ENCODE measurements around the gene RTF2.
A peak's percentile ranks its signal among the peaks of the same experiment; 100 is the strongest.

RTF2 gene, protein sequence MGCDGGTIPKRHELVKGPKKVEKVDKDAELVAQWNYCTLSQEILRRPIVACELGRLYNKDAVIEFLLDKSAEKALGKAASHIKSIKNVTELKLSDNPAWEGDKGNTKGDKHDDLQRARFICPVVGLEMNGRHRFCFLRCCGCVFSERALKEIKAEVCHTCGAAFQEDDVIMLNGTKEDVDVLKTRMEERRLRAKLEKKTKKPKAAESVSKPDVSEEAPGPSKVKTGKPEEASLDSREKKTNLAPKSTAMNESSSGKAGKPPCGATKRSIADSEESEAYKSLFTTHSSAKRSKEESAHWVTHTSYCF

DNA sequence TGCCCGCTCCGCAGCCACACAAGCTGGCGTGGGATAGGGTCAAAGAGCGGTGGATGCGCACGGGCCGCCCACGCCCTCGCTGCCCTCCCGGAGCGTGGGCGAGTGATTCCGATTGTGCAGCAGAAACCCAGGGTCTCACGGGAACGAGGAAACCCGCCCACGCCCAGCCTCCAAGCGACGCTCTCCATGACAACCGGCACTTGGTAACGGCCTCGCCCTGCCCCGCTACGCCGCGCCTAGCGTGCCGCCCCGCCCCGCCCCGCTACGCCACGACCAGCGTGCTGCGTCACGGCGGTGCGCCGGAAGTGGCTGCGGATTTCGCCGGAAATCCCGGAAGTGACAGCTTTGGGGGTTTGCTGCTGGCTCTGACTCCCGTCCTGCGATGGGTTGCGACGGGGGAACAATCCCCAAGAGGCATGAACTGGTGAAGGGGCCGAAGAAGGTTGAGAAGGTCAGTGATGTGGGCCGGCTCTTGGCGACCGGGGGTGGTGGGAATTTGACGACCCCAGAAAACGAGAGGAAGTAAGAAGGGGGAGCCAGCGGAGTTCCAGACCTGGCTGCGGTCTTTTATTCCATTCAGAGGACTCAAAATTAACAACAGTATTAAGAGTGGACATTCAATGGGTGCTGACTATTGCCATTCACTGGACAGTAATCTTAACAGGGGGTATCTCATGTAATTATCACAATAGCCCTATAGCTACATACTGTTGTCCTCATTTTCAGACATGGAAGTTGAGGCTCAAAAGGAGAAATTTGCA is at the start of gene RTF2:
RTF2 (plus strand) TSS at position 312 of the 761 bp plus-strand sequence; CDS start at position 383, 71 bp downstream.
- DNase-seq: peak; percentile 96

GRCh38 chr20:56420028-56420427 is 48.4 kb upstream of the RTF2 start:
- DNase-seq: no peak

DNA sequence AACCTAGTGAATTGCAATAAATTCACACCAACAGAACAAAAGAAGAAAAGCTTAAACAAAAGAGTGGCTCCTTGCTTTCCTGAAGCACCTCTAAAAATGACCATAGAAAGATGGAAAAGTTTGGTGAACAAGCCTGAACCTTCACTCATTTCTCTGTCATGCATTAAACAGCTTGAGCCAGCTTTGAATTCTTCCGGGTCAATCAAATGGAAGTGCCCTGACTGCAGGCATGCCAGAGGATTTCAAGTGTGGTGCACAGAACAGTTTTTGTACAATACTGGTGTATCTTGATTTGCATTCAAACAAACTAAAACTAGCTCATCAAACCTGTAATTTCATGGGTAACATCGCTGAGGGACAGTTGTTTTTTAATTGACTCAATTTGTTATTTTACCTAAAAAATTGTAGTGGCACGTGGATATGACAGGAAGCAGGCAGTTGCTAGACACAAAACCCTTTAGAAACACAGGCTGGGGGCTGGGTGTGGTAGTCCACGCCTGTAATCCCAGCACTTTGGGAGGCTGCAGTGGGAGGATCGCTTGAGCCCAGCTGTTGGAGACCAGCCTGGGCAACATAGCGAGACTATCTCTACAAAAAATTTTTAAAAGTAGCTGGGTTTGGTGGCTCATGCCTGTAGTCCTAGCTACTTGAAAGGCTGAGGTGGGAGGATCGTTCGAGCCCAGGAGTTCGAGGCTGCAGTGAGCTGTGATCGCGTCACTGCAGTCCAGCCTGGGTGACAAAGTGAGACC is 47.3 kb upstream of the RTF2 start:
- DNase-seq: no peak

DNA sequence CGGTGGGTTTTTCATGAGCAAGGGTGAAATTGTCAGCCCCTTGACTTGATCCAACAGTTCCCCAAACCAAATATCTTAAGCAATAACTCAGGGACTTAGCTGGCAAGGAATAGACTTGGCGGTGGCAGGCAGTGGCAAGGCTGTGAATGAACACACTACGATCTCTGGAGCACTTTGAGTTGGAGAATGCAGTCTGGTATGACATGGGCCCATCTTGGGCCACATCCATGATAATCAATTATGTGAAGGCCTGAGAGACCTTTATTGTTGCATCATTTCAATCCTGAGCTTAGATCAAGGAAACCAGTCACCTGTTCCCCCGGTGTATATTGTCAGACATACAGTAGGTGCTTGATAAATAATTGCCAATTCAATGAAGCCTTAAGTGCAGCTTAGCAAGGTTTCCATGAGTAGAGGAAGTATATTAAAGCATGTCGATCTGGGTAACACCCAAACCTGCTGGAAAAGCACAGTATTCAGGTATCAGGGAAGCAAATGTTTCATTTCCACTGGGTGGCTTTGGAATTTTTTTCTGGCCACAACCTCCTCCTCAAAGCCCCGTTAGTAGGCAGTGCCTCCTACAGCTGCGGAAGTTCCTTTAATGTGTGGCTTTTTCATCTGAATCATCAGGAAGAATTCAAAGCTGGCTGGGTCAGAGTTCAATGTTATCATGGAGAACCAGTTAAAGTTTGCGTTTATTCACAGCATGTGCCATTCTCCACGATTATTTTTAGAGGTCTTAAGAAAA is 46.2 kb upstream of the RTF2 start:
- DNase-seq: no peak

DNA sequence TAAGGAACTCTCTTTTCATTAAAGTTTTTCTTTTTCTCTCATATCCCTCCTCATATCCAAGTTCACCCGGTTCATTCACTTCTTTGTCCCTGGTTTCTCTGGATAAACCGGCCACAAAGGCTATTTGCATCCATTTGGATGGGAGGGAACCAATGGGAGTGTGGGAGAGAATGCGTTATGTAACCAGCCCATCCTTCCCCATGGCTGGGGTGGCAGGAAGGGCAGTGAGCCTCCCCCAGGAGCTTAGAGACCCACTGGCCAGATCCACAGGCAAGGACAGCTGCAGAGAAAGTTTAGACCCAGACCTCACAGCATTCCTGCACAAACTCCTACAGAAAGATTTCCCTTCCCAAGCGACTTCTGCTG is 45.6 kb upstream of the RTF2 start:
- DNase-seq: no peak

GRCh38 chr20:56423211-56423610 is 45.2 kb upstream of the RTF2 start:
- no peak for DNase-seq

GRCh38 chr20:56423886-56424285 is 44.5 kb upstream of the RTF2 start:
- DNase-seq: no peak

DNA sequence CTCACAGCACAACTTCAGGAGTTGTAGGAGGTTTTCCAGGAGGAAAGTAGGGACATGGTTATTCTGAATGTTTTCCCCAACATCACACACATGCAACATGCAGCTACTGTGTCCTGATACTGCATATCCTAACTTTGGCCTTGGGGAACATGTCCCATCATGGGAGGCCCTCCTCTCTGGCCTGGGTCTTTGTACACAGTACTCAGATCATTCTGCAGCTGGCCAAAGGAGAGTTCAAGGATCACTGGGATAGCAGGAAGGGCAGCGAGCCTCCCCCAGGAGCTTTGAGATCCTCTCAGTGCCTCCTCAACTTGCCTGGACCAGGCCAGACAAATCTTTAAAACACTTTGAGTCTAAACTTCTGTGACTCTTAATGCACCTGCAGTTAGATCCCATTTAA is 43.5 kb upstream of the RTF2 start:
- DNase-seq: no peak

GRCh38 chr20:56426026-56426425 is 42.4 kb upstream of the RTF2 start:
- DNase-seq: no peak

DNA sequence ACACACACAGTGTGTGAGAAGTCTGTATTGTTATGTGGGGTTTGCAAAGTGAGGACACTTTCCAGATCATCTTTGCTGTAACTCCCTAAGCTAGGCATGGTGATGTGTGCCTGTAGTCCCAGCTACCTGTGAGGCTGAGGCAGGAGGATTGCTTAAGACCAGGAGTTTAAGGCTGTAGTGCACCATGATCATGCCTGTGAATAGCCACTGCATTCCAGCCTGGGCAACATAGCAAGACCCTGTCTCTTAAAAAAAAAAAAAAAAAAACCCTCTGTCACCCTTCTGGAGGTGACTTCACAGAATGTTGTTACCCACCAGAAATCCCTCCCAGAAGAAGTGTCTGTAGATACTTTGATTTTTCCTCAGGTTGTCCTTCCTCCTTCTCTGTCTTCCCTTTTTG is 41.5 kb upstream of the RTF2 start:
- DNase-seq: no peak

- DNase-seq: no peak
Measured at GRCh38 chr20:56427797-56428196, 40.6 kb upstream of the RTF2 start.

DNA sequence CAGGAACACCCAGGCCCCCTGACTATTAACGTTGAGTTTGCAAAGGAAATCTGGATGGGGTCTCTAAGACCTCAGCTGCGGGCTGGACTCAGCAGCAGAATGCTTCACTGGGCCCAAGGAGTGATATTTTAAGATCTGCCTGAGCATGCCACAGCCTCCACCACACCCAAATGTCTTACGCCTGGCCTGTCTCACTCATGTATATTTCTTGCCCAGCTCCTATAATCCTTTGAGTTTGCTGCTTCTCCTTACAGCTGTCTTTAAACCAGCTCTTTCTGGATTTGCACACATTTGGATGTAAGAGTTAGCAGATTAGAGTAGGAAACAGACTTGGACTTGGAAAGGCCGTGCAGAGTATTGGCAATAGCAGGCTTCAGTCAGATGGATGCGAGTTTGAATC is 40.0 kb upstream of the RTF2 start:
- no peak for DNase-seq

GRCh38 chr20:56428881-56429280 is 39.5 kb upstream of the RTF2 start:
- no peak for DNase-seq

GRCh38 chr20:56429502-56429901 is 38.9 kb upstream of the RTF2 start:
- DNase-seq: peak; percentile 59

GRCh38 chr20:56429941-56430340 is 38.5 kb upstream of the RTF2 start:
- no peak for DNase-seq

GRCh38 chr20:56430461-56430860 is 38.0 kb upstream of the RTF2 start:
- DNase-seq: no peak

- DNase-seq: no peak
Measured at GRCh38 chr20:56430957-56431356, 37.5 kb upstream of the RTF2 start.

- no peak for DNase-seq
Measured at GRCh38 chr20:56431471-56431870, 37.0 kb upstream of the RTF2 start.

DNA sequence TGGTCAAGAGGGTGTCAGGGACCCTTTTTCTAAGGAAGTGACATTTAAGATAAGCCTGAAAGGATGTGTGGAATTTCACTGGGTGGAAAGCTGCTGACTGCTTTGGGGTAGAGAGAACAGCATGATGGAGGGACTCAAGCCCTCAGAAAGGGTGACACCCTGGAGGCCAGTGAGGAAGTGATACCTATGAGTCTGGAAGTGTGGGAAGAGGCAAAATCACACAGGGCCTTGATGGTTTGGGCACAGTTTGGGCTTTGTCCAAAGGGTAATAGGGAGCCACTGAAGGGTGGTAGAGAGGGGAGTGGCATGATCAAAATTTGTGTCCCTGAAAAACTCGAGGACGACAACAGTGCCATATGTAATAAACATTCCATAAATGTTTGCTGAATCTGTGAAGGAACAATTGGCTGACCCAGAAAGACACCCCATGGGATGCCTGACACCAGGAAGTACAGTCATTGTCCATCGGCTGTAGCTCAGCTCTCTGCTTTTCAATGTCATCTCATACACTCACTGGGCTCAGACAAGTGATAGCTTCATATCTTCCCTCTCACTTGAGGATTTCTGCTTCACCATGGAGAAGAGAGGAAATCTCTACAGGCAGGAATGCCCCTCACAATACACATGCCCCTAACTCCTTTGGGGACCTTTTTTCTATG is 35.1 kb upstream of the RTF2 start:
- DNase-seq: no peak

DNA sequence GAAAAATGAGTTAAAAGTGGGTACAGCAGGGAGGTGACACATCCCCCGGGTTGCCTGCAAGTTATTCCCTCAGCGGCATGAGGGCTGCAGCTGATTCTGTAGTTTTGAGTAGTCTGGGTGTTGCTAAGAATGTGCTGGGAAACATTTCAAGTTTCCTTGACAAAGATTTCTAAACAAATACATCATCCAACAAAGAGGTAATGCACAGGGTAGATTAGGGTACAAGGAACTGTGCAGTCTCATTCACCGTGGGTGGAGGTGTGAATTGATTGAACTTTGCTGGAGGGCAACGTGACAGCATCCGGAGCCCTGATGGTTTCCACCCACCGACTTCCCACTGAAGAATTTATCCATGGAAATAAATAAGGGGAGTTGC is 34.6 kb upstream of the RTF2 start:
- no peak for DNase-seq

DNA sequence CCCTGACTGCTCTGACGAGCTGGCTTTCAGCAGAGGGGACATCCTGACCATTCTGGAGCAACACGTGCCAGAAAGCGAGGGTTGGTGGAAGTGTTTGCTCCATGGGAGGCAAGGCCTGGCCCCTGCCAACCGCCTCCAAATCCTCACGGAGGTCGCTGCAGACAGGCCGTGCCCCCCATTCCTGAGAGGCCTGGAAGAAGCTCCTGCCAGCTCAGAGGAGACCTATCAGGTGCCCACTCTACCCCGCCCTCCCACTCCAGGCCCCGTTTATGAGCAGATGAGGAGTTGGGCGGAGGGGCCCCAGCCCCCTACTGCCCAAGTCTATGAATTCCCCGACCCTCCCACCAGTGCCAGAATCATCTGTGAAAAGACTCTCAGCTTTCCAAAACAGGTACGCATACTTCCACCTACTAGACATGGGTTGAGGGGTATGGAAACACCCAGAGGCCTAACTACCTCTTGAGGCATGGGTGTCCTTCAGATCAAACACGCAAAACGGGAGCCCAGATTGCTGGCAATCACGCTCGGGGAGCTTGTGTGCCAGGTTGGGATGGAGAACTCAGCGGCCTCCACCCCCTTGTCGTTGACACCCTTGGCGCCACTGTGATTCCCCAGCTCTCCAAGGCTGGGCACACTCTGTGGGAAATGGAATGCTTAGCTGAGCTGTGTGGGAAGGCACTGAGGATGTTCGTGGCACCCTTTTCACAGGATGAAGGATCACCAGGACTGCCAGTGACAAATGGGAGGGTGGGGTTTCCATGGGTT is 31.0 kb upstream of the RTF2 start:
- no peak for DNase-seq

- DNase-seq: no peak
Measured at GRCh38 chr20:56438284-56438683, 30.1 kb upstream of the RTF2 start.
